ENCODE results near the gene MRPL45. TPM values are rescaled to one million over a fixed set of nuclear protein-coding genes. Genes with fewer than 3 reads are reported as not detected.

Gene MRPL45
- total and polyA plus RNA-seq, 2 donors (not counting 3 experiments of a cell fraction or from before 2014, with no cell fraction given), result 41.2 to 45.5 TPM

- dilution Hi-C loops (cut with MboI; ENCODE audit: extremely low pct_ligation_motif_present, low sequenced_read_pairs) (no loop called here), intact Hi-C loops (cut with micrococcal nuclease) (no loop called here)
- Histone ChIP-seq H3K27ac (ENCODE audit: insufficient read depth, low read depth, low read length) (no peak overlapping the region), H3K9ac (replicated peaks; ENCODE audit: extremely low read depth, insufficient read depth, low read length) (no peak overlapping the region), H3K79me2 (ENCODE audit: control insufficient read depth, insufficient read depth, low read length) (no peaks in the 10 kb centered on the region), H3K36me3 (ENCODE audit: control insufficient read depth in 2 of 2, extremely low read depth in 1 of 2, insufficient read depth in 2 of 2, low read length in 2 of 2) (peaks cover 0 to 13% of the 10 kb centered on the region in 2 experiments), H3K27me3 (ENCODE audit: control insufficient read depth in 2 of 2, insufficient read depth in 2 of 2, low read length in 2 of 2) (no peaks in the 10 kb centered on the region), H3K4me2 (ENCODE audit: insufficient read depth, low read length) (no peak overlapping the region), H3K4me1 (ENCODE audit: control insufficient read depth, extremely low read depth, insufficient read depth, low read length) (peaks cover 5% of the 10 kb centered on the region), H3K4me3 (replicated peaks in 1 of 3; ENCODE audit: insufficient read depth in 1 of 3, low read depth in 1 of 3, low read length in 3 of 3) (no peak overlapping the region), H4K20me1 (replicated peaks; ENCODE audit: control insufficient read depth, extremely low read depth, insufficient read depth, low read length) (no peaks in the 10 kb centered on the region), H3K9me1 (replicated peaks; ENCODE audit: control insufficient read depth, extremely low read depth, insufficient read depth, low read length) (no peaks in the 10 kb centered on the region), H2AFZ (ENCODE audit: low read depth, low read length) (no peak overlapping the region), H3K9me3 (replicated peaks; ENCODE audit: control insufficient read depth, insufficient read depth, low read length) (no peaks in the 10 kb centered on the region)
- DNase-seq (ENCODE audit: low read depth, low spot score) (no peak), FAIRE-seq (no peak)
- ChIA-PET CTCF (interaction anchor here (0.9 to 2.4 kb wide), 11 partner anchors 9 to 92 kb away, joined by 3 to 28 read pairs (median 5); partner anchors contain the start of genes MRPL45 and SOCS7), POLR2A (no interaction called here)
- TF ChIP-seq JUN (IDR thresholded peaks at IDR 0.05; ENCODE audit: borderline replicate concordance, insufficient read depth, insufficient read length, low read depth) (no peak), GATA2 (IDR thresholded peaks at IDR 0.05; ENCODE audit: insufficient read depth, insufficient read length, low read depth, low read length) (no peak), POLR2A (IDR thresholded peaks at IDR 0.05; ENCODE audit: low read depth, low read length) (no peak), FOS (IDR thresholded peaks at IDR 0.05; ENCODE audit: borderline replicate concordance, insufficient read depth, low read length) (peak; percentile 6), POLR2AphosphoS5 (IDR thresholded peaks at IDR 0.05; ENCODE audit: insufficient read depth, low read depth, low read length) (no peak), MYC (IDR thresholded peaks at IDR 0.05; ENCODE audit: low read depth, low read length) (no peak)
- no TSS peak for BruUV-seq (replicated peaks)
Observed at GRCh38 chr17:38322897-38323296, 25.9 kb downstream of the MRPL45 start.

- no peak for TF ChIP-seq POLR2A (IDR thresholded peaks at IDR 0.05; ENCODE audit: low read depth, low read length)
- no peak for TF ChIP-seq CTCF (IDR thresholded peaks at IDR 0.05; ENCODE audit: extremely low read depth in 1 of 2, insufficient read depth in 1 of 2, low read depth in 1 of 2, low read length in 2 of 2)
- no peak for TF ChIP-seq GATA2 (IDR thresholded peaks at IDR 0.05; ENCODE audit: insufficient read depth, insufficient read length, low read depth, low read length)
- TF ChIP-seq EZH2 (IDR thresholded peaks at IDR 0.05; ENCODE audit: borderline replicate concordance, low read depth, low read length, severe bottlenecking), result no peak
- no peak for TF ChIP-seq MYC (IDR thresholded peaks at IDR 0.05; ENCODE audit: low read depth, low read length)
- TF ChIP-seq MAX (IDR thresholded peaks at IDR 0.05; ENCODE audit: insufficient read depth, insufficient read length), result no peak
- TF ChIP-seq POLR2AphosphoS5 (IDR thresholded peaks at IDR 0.05; ENCODE audit: insufficient read depth, low read depth, low read length), result no peak
- no peak for TF ChIP-seq JUN (IDR thresholded peaks at IDR 0.05; ENCODE audit: borderline replicate concordance, insufficient read depth, insufficient read length, low read depth)
- TF ChIP-seq FOS (IDR thresholded peaks at IDR 0.05; ENCODE audit: borderline replicate concordance, insufficient read depth, low read length), result no peak
- Histone ChIP-seq H4K20me1 (replicated peaks; ENCODE audit: control insufficient read depth, extremely low read depth, insufficient read depth, low read length) (no peaks in the 10 kb centered on the region), H3K9me1 (replicated peaks; ENCODE audit: control insufficient read depth, extremely low read depth, insufficient read depth, low read length) (no peaks in the 10 kb centered on the region), H3K27ac (ENCODE audit: insufficient read depth, low read depth, low read length) (no peak overlapping the region), H3K27me3 (ENCODE audit: control insufficient read depth in 2 of 2, insufficient read depth in 2 of 2, low read length in 2 of 2) (peaks cover 0 to 3% of the 10 kb centered on the region in 2 experiments), H3K9me3 (replicated peaks; ENCODE audit: control insufficient read depth, insufficient read depth, low read length) (no peaks in the 10 kb centered on the region), H3K9ac (replicated peaks; ENCODE audit: extremely low read depth, insufficient read depth, low read length) (no peak overlapping the region), H3K36me3 (ENCODE audit: control insufficient read depth in 2 of 2, extremely low read depth in 1 of 2, insufficient read depth in 2 of 2, low read length in 2 of 2) (peaks cover 0 to 13% of the 10 kb centered on the region in 2 experiments), H2AFZ (ENCODE audit: low read depth, low read length) (no peak overlapping the region), H3K4me3 (replicated peaks in 1 of 3; ENCODE audit: insufficient read depth in 1 of 3, low read depth in 1 of 3, low read length in 3 of 3) (no peak overlapping the region), H3K4me1 (ENCODE audit: control insufficient read depth, extremely low read depth, insufficient read depth, low read length) (peaks cover 5% of the 10 kb centered on the region), H3K4me2 (ENCODE audit: insufficient read depth, low read length) (no peak overlapping the region), H3K79me2 (ENCODE audit: control insufficient read depth, insufficient read depth, low read length) (no peaks in the 10 kb centered on the region)
- dilution Hi-C loops (cut with MboI; ENCODE audit: extremely low pct_ligation_motif_present, low sequenced_read_pairs), result no loop called here
- DNase-seq (ENCODE audit: low read depth, low spot score), result peak; percentile 0
- CTCF ChIA-PET, result interaction anchor here (0.8 to 4.1 kb wide), 4 partner anchors 9 to 90 kb away, joined by 3 to 21 read pairs (median 4); no protein-coding TSS in a partner anchor
- no TSS peak for BruUV-seq (replicated peaks)
- POLR2A ChIA-PET, result interaction anchor here (0.6 to 0.7 kb wide), 2 partner anchors 26 to 1825 kb away, joined by 3 read pairs; no protein-coding TSS in a partner anchor
- FAIRE-seq, result no peak
- intact Hi-C loops (cut with micrococcal nuclease), result no loop called here
Observed at GRCh38 chr17:38324141-38324697, 27.3 kb downstream of the MRPL45 start.

All from endothelial cell of umbilical vein (primary cell).